Occipital lobe (tissue), 3 donors: Measurements from ENCODE around the gene RGP1. TPM values are rescaled to one million over a fixed set of nuclear protein-coding genes. Genes with fewer than 3 reads are reported as not detected.

Experiments
- DNase-seq: peaks from one replicate; lab custom pipeline; 2025; lab: John Stamatoyannopoulos, UW
- small RNA-seq: library from RNA; depleted of rRNA; stranded (forward); fragments of <200 nt; gene quantifications from one replicate; pipeline ENCODE3, GENCODE V24; 2014
- total RNA-seq: library from RNA; depleted of rRNA; stranded (reverse); fragments of >200 nt; gene quantifications from one replicate; pipeline ENCODE4 v1.2.3, GENCODE V29; 2014

RGP1 gene
- total RNA-seq, 1 donor from 2014 or later, result 12.3 TPM

GRCh38 chr9:35806101-35806500 is 57.0 kb downstream of the RGP1 start:
- DNase-seq, result no peak

Small RNA genes lying within 50 kb of the gene (small RNA-seq; reads per million reads assigned to genes)
- gene MIR6853, result not detected

Other genes starting within 250 kb of the RGP1 start
- gene TESK1, start 144.0 kb upstream of the RGP1 start, total RNA-seq, result 11.7 TPM
- gene CD72, start 130.9 kb upstream of the RGP1 start, total RNA-seq, result 0.47 TPM
- gene SIT1, start 98.4 kb upstream of the RGP1 start, total RNA-seq, result not detected
- 159,856 TPM for gene RMRP, start 91.3 kb upstream of the RGP1 start, total RNA-seq
- 10.5 TPM for gene CCDC107, start 91.0 kb upstream of the RGP1 start, total RNA-seq
- 0.94 TPM for gene ARHGEF39, start 84.1 kb upstream of the RGP1 start, total RNA-seq
- gene CA9, start 75.4 kb upstream of the RGP1 start, total RNA-seq, result 0.78 TPM
- 18.1 TPM for gene TPM2, start 59.4 kb upstream of the RGP1 start, total RNA-seq
- gene TLN1, start 17.1 kb upstream of the RGP1 start, total RNA-seq, result 17.8 TPM
- 22.9 TPM for gene CREB3, start 16.6 kb upstream of the RGP1 start, total RNA-seq
- 45.2 TPM for gene GBA2, start 59 bp upstream of the RGP1 start, total RNA-seq
- gene MSMP, start 5.0 kb downstream of the RGP1 start, total RNA-seq, result not detected
- 11.2 TPM for gene NPR2, start 42.3 kb downstream of the RGP1 start, total RNA-seq
- 4.7 TPM for gene SPAG8, start 63.0 kb downstream of the RGP1 start, total RNA-seq
- gene HINT2, start 65.8 kb downstream of the RGP1 start, total RNA-seq, result 7.0 TPM
- not detected for gene FAM221B, start 79.4 kb downstream of the RGP1 start, total RNA-seq
- 5.6 TPM for gene TMEM8B, start 79.9 kb downstream of the RGP1 start, total RNA-seq
- not detected for gene OR13J1, start 121.1 kb downstream of the RGP1 start, total RNA-seq
- not detected for gene HRCT1, start 156.9 kb downstream of the RGP1 start, total RNA-seq
- gene SPAAR, start 160.2 kb downstream of the RGP1 start, total RNA-seq, result 0.31 TPM
- gene OR2S2, start 208.9 kb downstream of the RGP1 start, total RNA-seq, result not detected